Stimulated activated naive CD8-positive, alpha-beta T cell treated with anti-CD3 and anti-CD28 coated beads, Interleukin-15, Interleukin-2, amounts not matched to agents 100 ng/mL and 50 ng/mL, for 24 hours (primary cell): ENCODE results near the gene CACHD1.
"Not testable (repeated sequence)": the region's sequence is repeated elsewhere in the genome, so short reads cannot be mapped to it uniquely, and the experiment has no call there.

Source experiments
- H3K27ac Mint-ChIP-seq: one replicate; pipeline ENCODE4 v1.8.0; 2021; ENCODE audit warnings: mild to moderate bottlenecking, mixed read lengths
- H3K27me3 Mint-ChIP-seq: one replicate; pipeline ENCODE4 v1.8.0; 2021; ENCODE audit warnings: mixed read lengths
- H3K36me3 Mint-ChIP-seq: one replicate; pipeline ENCODE4 v1.8.0; 2021; ENCODE audit warnings: low read depth, mixed read lengths
- H3K4me1 Mint-ChIP-seq: one replicate; pipeline ENCODE4 v1.8.0; 2021; ENCODE audit warnings: low read depth, mixed read lengths
- H3K4me3 Mint-ChIP-seq: one replicate; pipeline ENCODE4 v1.8.0; 2021; ENCODE audit warnings: mild to moderate bottlenecking, mixed read lengths
- H3K9me3 Mint-ChIP-seq: one replicate; pipeline ENCODE4 v1.8.0; 2021; ENCODE audit warnings: mixed read lengths

CACHD1 gene

DNA sequence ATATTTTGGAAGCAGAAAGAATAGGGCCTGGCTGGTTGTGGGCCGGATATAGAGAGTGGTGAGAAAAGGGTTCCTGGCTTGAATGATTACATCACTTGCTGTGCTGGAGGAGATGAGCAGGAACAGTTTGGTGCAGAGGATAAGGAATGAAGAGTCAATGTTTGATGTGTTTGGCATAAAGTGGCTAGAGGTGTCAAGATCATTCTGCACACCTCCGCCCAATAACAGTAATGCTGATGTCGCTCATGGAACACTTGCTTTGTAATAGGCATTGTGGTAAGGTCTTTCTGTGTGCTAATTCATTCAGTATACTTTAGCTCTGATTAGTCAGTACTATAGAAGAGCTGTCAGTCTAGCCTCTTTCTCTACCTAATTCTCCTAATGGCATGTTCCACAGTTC, 226.9 kb downstream of the CACHD1 start:
- H3K9me3 Mint-ChIP-seq, result no peaks in the 10 kb centered on the region
- H3K4me1 Mint-ChIP-seq, result no peaks in the 10 kb centered on the region
- H3K27me3 Mint-ChIP-seq, result peaks cover 4% of the 10 kb centered on the region
- H3K4me3 Mint-ChIP-seq, result no peak overlapping the region
- no peaks in the 10 kb centered on the region for H3K36me3 Mint-ChIP-seq
- H3K27ac Mint-ChIP-seq, result no peak overlapping the region

DNA sequence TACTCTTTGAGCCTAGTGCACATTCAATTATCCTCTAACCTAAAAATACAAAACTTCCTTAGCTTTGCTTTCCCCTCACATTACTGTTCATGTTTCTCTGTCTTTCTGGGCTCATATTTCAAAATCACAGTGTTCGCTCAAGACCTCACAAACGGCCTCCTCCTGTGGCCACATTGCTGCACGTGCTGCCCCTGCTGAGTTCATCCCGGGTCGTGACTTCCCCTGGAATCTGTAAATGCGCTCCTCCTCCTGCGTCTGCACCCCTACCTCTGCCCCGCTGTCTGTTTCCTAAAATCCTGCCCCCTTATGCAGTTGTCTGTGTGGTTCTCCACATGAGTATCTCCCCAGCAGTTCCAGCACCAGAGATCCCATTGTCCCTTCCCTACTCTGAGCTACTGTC, 229.4 kb downstream of the CACHD1 start:
- Mint-ChIP-seq H3K27me3 (peaks cover 14% of the 10 kb centered on the region), H3K36me3 (no peaks in the 10 kb centered on the region), H3K4me1 (no peaks in the 10 kb centered on the region), H3K9me3 (no peaks in the 10 kb centered on the region), H3K27ac (no peak overlapping the region), H3K4me3 (no peak overlapping the region)

DNA sequence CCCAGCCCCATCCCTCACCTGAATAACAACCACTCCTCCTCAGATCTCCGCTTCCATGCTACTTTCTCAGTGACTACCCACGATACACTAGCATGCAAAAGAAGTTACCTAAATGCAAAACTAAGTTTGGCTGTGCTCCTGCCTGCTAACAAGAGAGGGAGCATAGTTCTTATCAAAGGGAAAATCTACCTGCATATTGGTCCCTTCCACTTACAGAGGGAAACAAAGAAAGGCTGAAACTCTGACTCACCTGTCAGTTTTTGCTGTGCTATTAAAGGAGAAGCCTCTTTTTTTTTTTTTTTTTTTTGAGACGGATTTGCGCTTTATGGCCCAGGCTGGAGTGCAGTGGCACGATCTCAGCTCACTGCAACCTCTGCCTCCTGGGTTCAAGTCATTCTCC, 231.1 kb downstream of the CACHD1 start:
- H3K36me3 Mint-ChIP-seq, result no peaks in the 10 kb centered on the region
- peaks cover 14% of the 10 kb centered on the region for H3K27me3 Mint-ChIP-seq
- no peak overlapping the region for H3K27ac Mint-ChIP-seq
- H3K4me3 Mint-ChIP-seq, result no peak overlapping the region
- no peaks in the 10 kb centered on the region for H3K9me3 Mint-ChIP-seq
- no peaks in the 10 kb centered on the region for H3K4me1 Mint-ChIP-seq

DNA sequence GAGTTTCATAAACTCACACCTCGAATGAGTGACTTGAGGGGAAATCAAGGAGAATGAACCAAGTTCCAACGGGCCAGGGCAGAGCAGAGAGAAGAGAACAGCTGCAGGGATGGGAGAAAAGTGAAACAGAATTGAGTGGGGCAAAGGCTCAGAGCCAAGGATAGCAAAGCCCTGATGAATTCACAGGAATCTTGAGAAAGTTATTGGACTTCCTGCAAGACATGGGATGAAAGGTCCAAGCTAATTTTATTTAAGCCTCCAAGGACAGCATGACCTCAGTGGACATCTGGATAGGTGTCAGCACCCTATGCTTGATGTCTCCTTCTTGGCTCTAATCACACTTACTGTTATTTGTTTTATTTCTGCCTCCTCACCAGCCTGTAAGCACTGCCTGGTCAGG, 232.0 kb downstream of the CACHD1 start:
- Mint-ChIP-seq H3K27me3 (peaks cover 14% of the 10 kb centered on the region), H3K36me3 (no peaks in the 10 kb centered on the region), H3K27ac (no peak overlapping the region), H3K4me3 (no peak overlapping the region), H3K9me3 (no peaks in the 10 kb centered on the region), H3K4me1 (no peaks in the 10 kb centered on the region)

DNA sequence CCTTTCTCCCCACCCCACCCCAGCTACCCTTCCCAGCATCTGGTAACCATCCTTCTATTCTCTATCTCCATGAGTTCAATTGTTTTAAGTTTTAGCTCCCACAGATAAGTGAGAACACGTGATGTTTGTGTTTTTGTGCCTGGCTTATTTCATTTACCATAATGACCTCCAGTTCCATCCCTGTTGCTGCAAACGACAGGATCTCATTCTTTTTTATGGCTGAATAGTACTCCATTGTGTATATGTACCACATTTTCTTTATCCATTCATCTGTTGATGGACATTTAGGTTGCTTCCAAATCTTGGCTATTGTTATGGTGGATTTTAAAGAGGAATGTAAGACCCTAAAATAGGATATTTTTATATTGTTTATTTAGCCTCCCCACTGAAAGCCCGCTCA, 232.7 kb downstream of the CACHD1 start:
- H3K4me3 Mint-ChIP-seq, H3K4me1 Mint-ChIP-seq, H3K27ac Mint-ChIP-seq, H3K9me3 Mint-ChIP-seq, H3K36me3 Mint-ChIP-seq: not testable (repeated sequence)
- peaks cover 14% of the 10 kb centered on the region for H3K27me3 Mint-ChIP-seq

DNA sequence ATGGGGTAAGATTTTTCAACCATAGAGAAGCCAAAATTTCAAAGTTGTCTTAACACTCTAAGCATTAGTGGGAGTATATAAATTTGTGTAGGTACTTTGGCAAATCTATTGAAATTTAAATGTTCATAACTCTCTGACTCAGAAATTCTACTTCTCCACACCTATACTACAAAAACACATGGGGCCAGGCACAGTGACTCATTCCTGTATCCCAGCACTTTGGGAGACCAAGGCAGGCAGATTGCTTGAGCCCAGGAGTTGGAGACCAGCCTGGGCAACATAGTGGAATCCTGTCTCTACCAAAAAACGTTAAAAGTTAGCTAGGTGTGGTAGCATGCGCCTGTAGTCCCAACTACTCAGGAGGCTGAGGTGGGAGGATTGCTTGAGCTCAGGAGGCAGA, 233.7 kb downstream of the CACHD1 start:
- Mint-ChIP-seq H3K36me3 (no peaks in the 10 kb centered on the region), H3K9me3 (no peaks in the 10 kb centered on the region), H3K4me3 (no peak overlapping the region), H3K4me1 (no peaks in the 10 kb centered on the region), H3K27ac (no peak overlapping the region), H3K27me3 (peaks cover 14% of the 10 kb centered on the region)

DNA sequence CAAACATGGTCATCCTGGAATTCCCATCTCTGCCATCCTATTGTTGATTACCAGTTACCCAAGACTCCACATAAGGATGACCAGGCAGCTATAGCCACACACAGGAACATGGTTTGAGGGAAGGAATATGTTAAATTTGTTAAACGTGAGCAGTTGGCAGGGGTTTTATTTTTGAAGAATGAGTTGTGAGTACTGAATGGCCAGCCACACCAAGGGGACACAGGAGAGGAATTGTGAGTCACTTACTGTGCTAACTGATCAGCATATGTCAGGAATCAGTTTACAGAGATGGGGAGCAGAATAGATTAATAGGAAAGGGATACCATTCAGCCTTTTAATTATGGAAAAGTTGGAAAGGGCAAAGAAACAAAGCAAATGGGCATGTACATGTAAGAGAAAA, 235.7 kb downstream of the CACHD1 start:
- no peaks in the 10 kb centered on the region for H3K36me3 Mint-ChIP-seq
- no peak overlapping the region for H3K4me3 Mint-ChIP-seq
- H3K4me1 Mint-ChIP-seq, result no peaks in the 10 kb centered on the region
- H3K27ac Mint-ChIP-seq, result no peak overlapping the region
- H3K27me3 Mint-ChIP-seq, result peaks cover 14% of the 10 kb centered on the region
- no peaks in the 10 kb centered on the region for H3K9me3 Mint-ChIP-seq

DNA sequence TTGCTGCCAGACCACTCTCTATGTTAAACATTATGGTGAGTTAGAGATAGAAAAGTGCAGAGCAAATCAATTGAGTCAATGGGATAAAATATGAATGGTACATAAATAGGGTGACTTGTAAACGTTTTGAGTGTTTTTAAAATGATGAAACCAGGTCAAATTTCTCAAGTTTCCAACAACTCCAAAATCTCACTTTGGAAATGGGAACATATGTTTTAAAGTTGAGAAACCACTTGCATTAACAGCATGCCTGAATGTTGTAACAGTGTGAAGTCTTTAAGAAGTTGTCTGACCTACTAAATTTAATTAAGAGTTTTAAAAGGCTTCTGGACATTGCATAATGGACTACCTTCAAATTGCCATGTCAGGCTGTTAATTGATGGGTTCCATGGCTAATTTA, 241.3 kb downstream of the CACHD1 start:
- Mint-ChIP-seq H3K27me3 (no peaks in the 10 kb centered on the region), H3K4me1 (no peaks in the 10 kb centered on the region), H3K36me3 (no peaks in the 10 kb centered on the region), H3K9me3 (no peaks in the 10 kb centered on the region), H3K27ac (no peak overlapping the region), H3K4me3 (no peak overlapping the region)

DNA sequence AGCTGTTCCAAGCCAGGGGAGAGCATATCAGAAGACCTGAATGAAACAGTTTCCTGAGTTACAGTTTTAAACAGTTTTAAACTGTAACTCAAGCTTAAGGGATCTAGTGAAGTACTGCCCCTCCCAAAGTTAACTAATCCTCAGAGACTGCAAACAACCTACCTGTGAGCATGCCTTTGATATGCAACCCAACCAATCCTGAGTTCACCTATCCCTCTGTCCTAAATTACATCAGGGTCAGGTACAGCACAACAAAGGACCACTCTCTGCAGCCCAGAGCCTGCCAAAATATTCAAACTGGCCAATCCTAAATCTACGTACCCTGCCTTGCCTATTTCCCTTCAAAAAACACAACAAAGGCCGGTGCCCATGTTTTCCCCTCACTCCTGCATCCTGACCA, 242.1 kb downstream of the CACHD1 start:
- H3K4me1 Mint-ChIP-seq, result no peaks in the 10 kb centered on the region
- H3K27me3 Mint-ChIP-seq, result no peaks in the 10 kb centered on the region
- H3K9me3 Mint-ChIP-seq, result no peaks in the 10 kb centered on the region
- H3K4me3 Mint-ChIP-seq, result no peak overlapping the region
- no peaks in the 10 kb centered on the region for H3K36me3 Mint-ChIP-seq
- H3K27ac Mint-ChIP-seq, result no peak overlapping the region

DNA sequence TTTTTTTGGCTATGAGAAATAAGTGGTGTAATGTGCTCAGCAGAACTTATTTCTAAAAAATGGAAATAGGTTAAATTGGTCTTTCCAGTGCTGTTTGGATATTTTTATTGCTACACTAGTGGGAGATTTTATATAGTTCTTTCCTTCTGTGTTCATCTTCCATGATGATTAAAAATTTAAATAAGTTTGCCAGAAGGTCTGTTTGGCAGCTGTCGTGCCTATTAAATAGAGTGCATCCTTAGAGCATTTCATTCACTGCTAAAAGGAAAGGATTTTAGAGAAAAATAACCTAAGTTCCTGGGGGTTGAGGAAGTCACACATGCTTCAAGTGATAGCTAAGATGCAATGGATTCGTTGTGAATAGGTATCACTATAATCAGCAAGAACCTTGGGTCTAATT, 245.3 kb downstream of the CACHD1 start:
- Mint-ChIP-seq H3K4me3 (no peak overlapping the region), H3K27me3 (no peaks in the 10 kb centered on the region), H3K36me3 (no peaks in the 10 kb centered on the region), H3K27ac (no peak overlapping the region), H3K9me3 (peaks cover 7% of the 10 kb centered on the region), H3K4me1 (no peaks in the 10 kb centered on the region)

DNA sequence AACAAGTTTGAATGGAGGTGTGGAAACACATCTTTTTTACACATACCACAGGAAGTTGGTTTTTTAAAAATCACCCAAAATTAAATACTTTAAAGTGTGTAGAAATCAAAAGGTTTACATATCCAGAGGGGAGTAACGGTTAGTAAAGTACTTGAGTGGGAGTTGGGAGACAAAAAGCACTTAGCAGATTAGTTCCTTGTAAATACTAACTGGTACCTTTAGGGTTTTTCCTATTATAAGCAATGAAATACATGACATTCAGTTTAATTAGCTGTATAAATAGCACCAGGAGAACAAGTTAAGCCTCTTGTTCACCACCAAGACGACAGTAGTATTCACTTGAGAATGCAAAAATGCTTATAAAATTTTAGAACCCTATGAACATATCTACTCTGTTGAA, 251.2 kb downstream of the CACHD1 start:
- H3K9me3 Mint-ChIP-seq, result peaks cover 7% of the 10 kb centered on the region

DNA sequence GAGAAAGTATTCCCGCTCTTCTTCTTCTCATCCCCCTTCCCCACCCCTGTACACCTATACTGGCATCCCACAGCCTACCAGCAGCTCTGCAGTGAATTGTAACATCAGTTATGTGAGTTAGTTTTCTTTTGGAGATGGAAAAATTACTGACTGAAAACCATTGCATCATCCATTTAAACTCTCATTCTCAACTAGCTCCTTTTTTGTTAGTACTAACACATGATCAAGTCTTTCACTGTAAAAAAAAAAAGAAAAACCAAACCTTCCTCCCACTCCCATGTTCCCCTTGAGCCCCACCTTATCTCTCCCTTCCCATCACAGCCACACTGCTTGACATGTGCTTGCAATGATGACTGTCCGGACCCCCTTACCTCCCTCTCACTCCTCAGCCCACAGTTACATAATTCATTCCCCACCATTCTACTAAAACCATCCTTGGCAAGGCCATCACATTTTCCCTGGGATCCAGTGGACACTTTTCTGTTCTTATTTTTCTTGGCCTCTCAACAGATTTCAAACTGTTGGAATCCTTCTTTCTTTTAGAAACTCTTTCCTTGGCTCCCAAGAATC, 251.7 kb downstream of the CACHD1 start:
- Mint-ChIP-seq H3K4me3 (no peak overlapping the region), H3K27me3 (peaks cover 30% of the 10 kb centered on the region), H3K9me3 (peaks cover 7% of the 10 kb centered on the region), H3K36me3 (no peaks in the 10 kb centered on the region), H3K27ac (no peak overlapping the region), H3K4me1 (no peaks in the 10 kb centered on the region)

More for the DNA sequence above, 251.2 kb downstream of the CACHD1 start:
- no peak overlapping the region for H3K4me3 Mint-ChIP-seq
- H3K36me3 Mint-ChIP-seq, result no peaks in the 10 kb centered on the region
- H3K4me1 Mint-ChIP-seq, result no peaks in the 10 kb centered on the region
- no peak overlapping the region for H3K27ac Mint-ChIP-seq
- peaks cover 30% of the 10 kb centered on the region for H3K27me3 Mint-ChIP-seq

DNA sequence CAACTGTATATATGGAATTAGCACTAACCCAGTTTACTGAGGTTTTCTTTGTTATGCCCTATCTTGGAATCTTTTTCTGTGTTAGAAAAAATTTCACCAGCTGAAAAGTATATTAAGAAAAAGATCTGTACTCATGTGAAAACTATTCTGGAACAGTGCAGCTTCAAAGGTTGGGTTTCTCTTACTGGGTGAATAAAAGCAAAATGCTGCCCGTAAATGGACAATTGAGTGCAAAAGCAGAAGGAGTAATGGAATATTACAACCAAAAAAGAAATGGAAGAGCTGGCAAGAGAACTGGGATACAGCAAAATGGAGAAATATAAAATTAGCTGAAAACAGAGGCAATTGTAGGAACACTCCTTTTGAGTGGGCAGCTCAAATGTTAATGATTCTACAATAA, 257.9 kb downstream of the CACHD1 start:
- Mint-ChIP-seq H3K27me3 (peaks cover 19% of the 10 kb centered on the region), H3K4me1 (no peaks in the 10 kb centered on the region), H3K36me3 (no peaks in the 10 kb centered on the region), H3K27ac (no peak overlapping the region), H3K9me3 (no peaks in the 10 kb centered on the region), H3K4me3 (no peak overlapping the region)

DNA sequence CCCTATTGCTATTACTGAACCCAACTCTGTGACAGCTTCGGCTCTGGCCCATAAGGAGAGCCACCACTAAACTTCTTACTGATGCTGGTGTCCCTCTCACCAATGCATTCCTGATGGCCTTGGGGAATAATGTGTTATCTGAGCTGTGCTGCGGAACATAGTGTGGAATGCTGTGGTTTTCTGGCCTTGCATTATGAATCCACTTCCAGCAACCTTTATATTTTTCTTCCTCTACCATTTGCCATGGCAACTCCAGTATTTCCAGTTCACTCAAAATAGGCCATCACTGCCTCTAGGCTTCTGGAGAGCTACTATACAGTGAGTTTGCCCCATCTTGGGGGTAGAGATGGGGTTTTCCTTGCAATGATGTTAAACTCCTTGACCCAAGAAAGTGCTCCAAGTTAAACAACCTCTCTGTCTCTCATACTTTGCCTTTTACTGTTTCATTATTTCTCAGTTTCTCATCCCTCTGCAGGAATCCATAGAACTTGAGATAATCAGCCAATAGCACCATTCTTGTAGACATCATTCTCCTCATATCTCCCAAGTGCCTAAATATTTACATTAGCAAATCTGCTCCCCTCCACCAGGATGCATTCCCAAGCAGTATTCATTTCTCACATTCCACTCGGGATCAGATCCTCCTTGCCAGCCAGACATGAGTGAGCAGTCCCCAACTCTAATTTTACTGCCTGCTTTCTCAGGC, 263.8 kb downstream of the CACHD1 start:
- Mint-ChIP-seq H3K36me3 (no peaks in the 10 kb centered on the region), H3K4me3 (no peak overlapping the region), H3K9me3 (no peaks in the 10 kb centered on the region), H3K4me1 (no peaks in the 10 kb centered on the region), H3K27me3 (no peaks in the 10 kb centered on the region), H3K27ac (no peak overlapping the region)

DNA sequence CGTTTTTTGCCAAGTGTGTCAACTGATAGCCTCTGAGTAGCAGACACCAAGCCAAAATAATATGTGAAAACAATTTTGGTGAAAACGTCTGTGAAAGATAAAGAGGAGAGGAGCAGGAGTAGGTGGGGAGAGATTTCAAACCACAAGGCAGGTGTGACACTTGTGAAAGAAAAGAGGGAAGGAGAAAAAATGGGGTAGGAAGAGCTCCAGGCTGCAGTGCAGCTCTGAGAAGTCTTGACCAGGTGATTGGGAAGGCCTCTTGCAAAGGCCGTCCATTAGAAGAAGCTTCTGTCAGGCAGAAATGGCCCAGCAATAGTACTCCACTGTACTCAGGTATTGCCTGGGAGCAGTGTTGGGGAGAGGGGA, 264.3 kb downstream of the CACHD1 start:
- no peaks in the 10 kb centered on the region for H3K36me3 Mint-ChIP-seq
- H3K27ac Mint-ChIP-seq, result no peak overlapping the region
- no peaks in the 10 kb centered on the region for H3K4me1 Mint-ChIP-seq
- peaks cover 1% of the 10 kb centered on the region for H3K27me3 Mint-ChIP-seq
- no peaks in the 10 kb centered on the region for H3K9me3 Mint-ChIP-seq
- H3K4me3 Mint-ChIP-seq, result no peak overlapping the region

DNA sequence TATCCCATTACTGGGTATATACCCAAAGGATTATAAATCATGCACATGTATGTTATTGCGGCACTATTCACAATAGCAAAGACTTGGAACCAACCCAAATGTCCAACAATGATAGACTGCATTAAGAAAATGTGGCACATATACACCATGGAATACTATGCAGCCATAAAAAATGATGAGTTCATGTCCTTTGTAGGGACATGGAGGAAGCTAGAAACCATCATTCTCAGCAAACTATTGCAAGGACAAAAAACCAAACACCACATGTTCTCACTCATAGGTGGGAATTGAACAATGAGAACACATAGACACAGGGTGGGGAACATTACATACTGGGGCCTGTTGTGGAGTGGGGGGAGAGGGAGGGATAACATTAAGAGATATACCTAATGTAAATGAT, 270.8 kb downstream of the CACHD1 start:
- peaks cover 10% of the 10 kb centered on the region for H3K4me1 Mint-ChIP-seq
- not testable (repeated sequence) for H3K36me3 Mint-ChIP-seq, H3K27me3 Mint-ChIP-seq, H3K9me3 Mint-ChIP-seq, H3K4me3 Mint-ChIP-seq, H3K27ac Mint-ChIP-seq
